ENCODE data around the gene VPS29. TPM values are rescaled to one million over a fixed set of nuclear protein-coding genes. Genes with fewer than 3 reads are reported as not detected.
"Not testable (repeated sequence)": the region's sequence is repeated elsewhere in the genome, so short reads cannot be mapped to it uniquely, and the experiment has no call there.

The VPS29 gene
- total RNA-seq = 100 to 1,000 TPM; 100 to 106 TPM

DNA sequence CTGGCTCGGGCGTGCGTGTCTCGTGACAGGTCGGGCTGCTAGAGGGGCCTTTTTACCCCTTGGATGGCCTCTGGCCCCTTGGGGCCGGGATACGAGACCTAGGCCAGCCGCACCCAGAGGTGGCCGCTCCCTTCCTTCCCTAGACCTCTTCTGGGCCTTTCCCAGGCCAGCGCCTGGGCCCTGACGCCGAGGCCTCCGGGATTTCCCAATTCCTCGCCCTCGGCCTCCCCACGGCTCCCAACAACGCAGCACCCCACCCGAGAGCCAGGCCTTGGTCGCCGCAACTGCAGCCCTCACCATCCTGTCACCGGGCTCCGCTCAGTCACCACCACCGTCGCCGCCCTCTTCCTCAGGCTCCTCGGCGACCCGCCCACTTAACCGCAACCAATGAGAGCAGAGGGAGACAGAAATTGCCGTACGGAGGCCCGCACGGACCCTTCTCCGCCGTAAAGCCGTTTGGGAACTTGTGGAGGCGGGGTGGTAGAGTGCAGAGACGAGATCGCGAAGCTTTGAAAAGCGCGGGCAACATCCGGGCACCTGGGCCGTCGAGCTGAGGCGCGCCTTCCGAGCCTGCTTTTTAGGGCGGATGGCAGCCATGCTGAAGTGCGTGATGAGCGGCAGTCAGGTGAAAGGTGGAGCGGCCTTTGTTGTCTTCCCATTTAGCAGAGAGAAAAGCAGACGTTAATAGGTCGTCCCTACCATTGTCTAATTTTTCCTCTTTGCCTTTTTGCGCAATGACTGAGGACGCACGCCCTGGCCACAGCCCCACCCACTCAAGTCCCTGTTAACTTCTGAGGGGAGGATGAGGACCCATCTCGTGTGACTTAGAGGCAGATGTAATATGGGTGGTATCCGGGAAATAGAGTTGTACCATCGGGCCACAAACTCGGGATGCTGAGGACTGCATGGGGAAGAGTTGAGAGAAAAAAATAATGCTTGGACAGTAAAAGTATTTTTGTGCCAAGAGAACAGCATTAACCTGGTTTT is at the start of gene VPS29, which contains the start of gene RAD9B:
Gene VPS29 (minus strand): TSS at position 360 of the 987 bp plus-strand sequence. CDS start 60 bp downstream, at position 300.
Gene RAD9B (plus strand): TSS at position 580 of the 987 bp plus-strand sequence. CDS start 7 bp downstream, at position 587.
- ChIA-PET CTCF (interaction anchor here (0.6 to 5.3 kb wide), 7 partner anchors 11 to 386 kb away, joined by 3 to 40 read pairs (median 3); partner anchors contain the start of genes ARPC3, FAM216A and GPN3), POLR2A (interaction anchor here (0.5 to 3.1 kb wide), 8 partner anchors 21 to 112 kb away, joined by 3 to 33 read pairs (median 4); partner anchors contain the start of genes ARPC3, FAM216A, GPN3 and TCTN1)
- DNase-seq = peak; percentile 100
- H3K27ac Mint-ChIP-seq = peak within 1 kb of the TSS; percentile 97
- H3K36me3 Mint-ChIP-seq = peaks cover 18% of the 10 kb centered on the region
- no peaks in the 10 kb centered on the region for H3K27me3 Mint-ChIP-seq
- intact Hi-C loops (cut with micrococcal nuclease) = loop anchor here (1.0 to 10.0 kb wide), 8 partner anchors 19 to 323 kb away; partner anchors contain the start of genes ANAPC7, ARPC3, FAM216A and GPN3
- H3K9me3 Mint-ChIP-seq = no peaks in the 10 kb centered on the region
- H3K4me1 Mint-ChIP-seq (ENCODE audit: low read depth) = peaks cover 30% of the 10 kb centered on the region
- H3K4me3 Mint-ChIP-seq = peak within 1 kb of the TSS; percentile 99

DNA sequence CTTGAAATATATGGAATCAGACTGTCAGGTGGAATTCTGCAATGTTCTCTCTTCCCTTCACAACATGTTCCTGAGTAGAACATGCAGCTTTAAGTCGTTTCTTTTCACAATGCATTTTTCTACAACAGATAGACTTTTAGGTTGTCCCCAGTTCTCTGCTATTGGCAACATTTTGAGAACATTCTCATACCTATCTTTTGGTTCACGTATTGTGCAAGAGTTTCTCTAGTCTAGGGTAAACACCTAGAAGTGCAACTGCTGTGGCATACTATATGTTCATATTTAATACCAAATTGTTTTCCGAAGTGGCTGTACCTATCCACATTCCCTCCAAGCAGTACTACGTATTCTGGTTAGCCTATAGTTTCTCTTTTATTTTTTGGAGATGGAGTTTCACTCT is 49.1 kb upstream of the VPS29 start:
- H3K4me1 Mint-ChIP-seq (ENCODE audit: low read depth) = peaks cover 43% of the 10 kb centered on the region
- CTCF ChIA-PET = interaction anchor here (1.2 to 12.6 kb wide), 8 partner anchors 7 to 103 kb away, joined by 4 to 176 read pairs (median 4); no protein-coding TSS in a partner anchor
- intact Hi-C loops (cut with micrococcal nuclease) = no loop called here

DNA sequence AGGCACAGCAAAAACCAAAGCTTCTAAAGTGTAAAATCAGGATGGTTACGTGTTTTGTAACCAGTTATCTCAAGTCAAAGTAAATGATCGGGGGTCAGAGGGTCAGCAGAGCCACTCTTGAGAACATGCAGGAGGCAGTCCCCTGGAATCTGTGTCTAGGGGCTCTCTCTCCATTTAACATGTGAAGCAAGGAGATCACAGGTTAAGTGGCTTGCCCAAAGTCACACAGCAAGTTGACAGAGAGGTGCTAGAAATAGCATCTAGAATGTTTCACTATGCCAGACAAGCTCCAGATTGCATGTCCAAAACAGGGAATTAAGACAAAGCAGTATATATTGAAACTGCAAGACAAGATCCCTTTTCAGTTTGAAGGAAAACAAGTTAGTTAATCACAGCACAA is 47.8 kb upstream of the VPS29 start:
- H3K4me3 Mint-ChIP-seq = no peak overlapping the region
- ChIA-PET CTCF (interaction anchor here (0.7 to 12.6 kb wide), 3 partner anchors 35 to 51 kb away, joined by 3 to 176 read pairs (median 3); no protein-coding TSS in a partner anchor), POLR2A (no interaction called here)
- H3K27ac Mint-ChIP-seq = no peak overlapping the region
- intact Hi-C loops (cut with micrococcal nuclease) = no loop called here
- H3K36me3 Mint-ChIP-seq = peaks cover 32% of the 10 kb centered on the region
- no peaks in the 10 kb centered on the region for H3K9me3 Mint-ChIP-seq
- no peaks in the 10 kb centered on the region for H3K27me3 Mint-ChIP-seq
- peaks cover 40% of the 10 kb centered on the region for H3K4me1 Mint-ChIP-seq (ENCODE audit: low read depth)
- DNase-seq = no peak

More for the DNA sequence above, 49.1 kb upstream of the VPS29 start:
- no peaks in the 10 kb centered on the region for H3K9me3 Mint-ChIP-seq
- DNase-seq = no peak
- H3K36me3 Mint-ChIP-seq = peaks cover 23% of the 10 kb centered on the region
- no peak overlapping the region for H3K27ac Mint-ChIP-seq
- H3K4me3 Mint-ChIP-seq = no peak overlapping the region
- no peaks in the 10 kb centered on the region for H3K27me3 Mint-ChIP-seq
- POLR2A ChIA-PET = no interaction called here

DNA sequence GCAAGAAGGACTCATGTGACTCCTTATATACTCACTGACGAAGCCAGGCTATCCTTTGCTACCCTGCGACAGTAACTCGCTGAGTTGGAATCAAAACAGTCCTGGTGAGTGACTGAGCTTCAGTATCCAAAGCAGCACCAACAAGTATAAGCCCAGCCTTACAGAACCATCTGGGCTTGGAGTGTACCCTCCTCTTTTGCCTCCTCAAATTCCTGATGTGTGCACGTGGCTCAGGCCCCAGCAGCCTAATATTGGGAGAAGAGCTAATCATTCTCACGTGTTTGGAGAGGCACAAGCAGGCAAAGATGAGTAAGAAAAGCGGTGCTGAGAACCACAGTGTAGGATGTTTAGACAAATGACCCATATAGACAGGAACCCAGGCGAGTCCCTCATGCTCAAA is 46.8 kb upstream of the VPS29 start:
- CTCF ChIA-PET = interaction anchor here (0.6 to 12.6 kb wide), 7 partner anchors 29 to 117 kb away, joined by 3 to 176 read pairs (median 4); partner anchors contain the start of genes ARPC3 and FAM216A
- intact Hi-C loops (cut with micrococcal nuclease) = no loop called here
- Mint-ChIP-seq H3K9me3 (no peaks in the 10 kb centered on the region), H3K27ac (no peak overlapping the region), H3K27me3 (no peaks in the 10 kb centered on the region), H3K4me3 (no peak overlapping the region), H3K36me3 (peaks cover 35% of the 10 kb centered on the region), H3K4me1 (ENCODE audit: low read depth) (peaks cover 39% of the 10 kb centered on the region)
- DNase-seq = no peak
- POLR2A ChIA-PET = interaction anchor here (0.5 kb wide), 1 partner anchor 22 kb away, joined by 3 read pairs; no protein-coding TSS in a partner anchor

DNA sequence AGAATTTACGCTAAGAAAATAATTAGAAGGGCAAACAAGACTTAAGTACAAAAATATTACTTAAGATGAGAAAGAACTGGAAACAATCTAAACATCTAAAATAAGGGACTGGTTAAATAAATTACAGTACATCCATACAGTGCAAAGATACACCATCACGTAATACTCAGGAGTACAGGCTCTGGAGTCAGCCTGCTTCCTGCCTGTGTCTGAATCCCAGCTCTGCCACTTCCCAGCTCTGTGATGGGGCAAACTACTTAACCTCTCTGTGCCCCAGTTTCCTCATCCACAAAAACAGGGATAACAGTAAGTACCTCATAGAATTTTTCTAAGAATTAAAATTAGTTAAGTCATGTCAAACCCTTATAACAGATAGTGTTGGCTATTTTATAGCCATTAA is 45.2 kb upstream of the VPS29 start:
- Mint-ChIP-seq H3K4me1 (ENCODE audit: low read depth) (peaks cover 51% of the 10 kb centered on the region), H3K9me3 (no peaks in the 10 kb centered on the region)
- CTCF ChIA-PET = interaction anchor here (1.6 kb wide), 1 partner anchor 54 kb away, joined by 6 read pairs; no protein-coding TSS in a partner anchor

DNA sequence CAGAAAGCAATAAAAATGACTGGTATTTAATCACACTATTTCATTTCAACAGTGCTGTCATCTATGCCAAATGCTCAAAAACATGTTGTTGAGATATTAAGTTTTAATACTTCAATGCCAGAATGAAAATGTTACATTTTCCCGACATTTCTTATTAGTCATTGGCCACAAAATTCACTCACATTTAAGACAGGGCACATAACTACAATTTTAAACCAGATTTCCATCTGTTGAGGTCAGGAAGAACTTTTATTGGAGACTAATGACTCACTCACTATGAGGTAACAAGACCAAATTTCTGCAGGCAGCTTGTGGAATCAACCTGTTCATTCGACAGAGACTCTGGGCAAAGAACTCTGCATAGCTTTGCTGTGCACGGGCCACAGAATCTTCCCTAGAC is 44.4 kb upstream of the VPS29 start:
- CTCF ChIA-PET = interaction anchor here (1.6 kb wide), 1 partner anchor 55 kb away, joined by 6 read pairs; no protein-coding TSS in a partner anchor
- Mint-ChIP-seq H3K27ac (no peak overlapping the region), H3K9me3 (no peaks in the 10 kb centered on the region)

More for the DNA sequence above, 45.2 kb upstream of the VPS29 start:
- H3K27ac Mint-ChIP-seq = no peak overlapping the region
- POLR2A ChIA-PET = no interaction called here
- no peak overlapping the region for H3K4me3 Mint-ChIP-seq
- H3K36me3 Mint-ChIP-seq = peaks cover 42% of the 10 kb centered on the region
- H3K27me3 Mint-ChIP-seq = no peaks in the 10 kb centered on the region
- DNase-seq = no peak
- intact Hi-C loops (cut with micrococcal nuclease) = no loop called here

DNA sequence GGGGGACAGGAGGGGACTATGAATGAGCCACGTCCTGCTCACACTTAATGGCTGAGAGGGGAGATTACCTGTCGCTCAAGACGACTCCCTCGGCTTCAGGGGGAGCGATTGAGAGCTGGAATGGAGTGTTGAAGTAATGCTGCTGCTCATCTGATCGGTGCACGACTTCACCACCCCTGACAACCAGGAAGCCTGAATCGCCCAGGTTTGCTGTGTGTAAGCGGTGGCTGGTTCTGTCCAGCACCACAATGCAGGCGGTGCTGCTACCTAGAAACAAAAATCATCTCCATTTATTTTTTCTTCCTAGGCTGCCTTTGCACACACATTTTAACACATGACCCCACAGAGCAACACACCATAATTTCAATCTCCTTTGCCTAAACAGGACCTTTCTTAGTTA is 43.9 kb upstream of the VPS29 start:
- H3K4me1 Mint-ChIP-seq (ENCODE audit: low read depth) = peaks cover 49% of the 10 kb centered on the region

More for the DNA sequence above, 44.4 kb upstream of the VPS29 start:
- DNase-seq = no peak
- peaks cover 49% of the 10 kb centered on the region for H3K4me1 Mint-ChIP-seq (ENCODE audit: low read depth)
- no peaks in the 10 kb centered on the region for H3K27me3 Mint-ChIP-seq
- intact Hi-C loops (cut with micrococcal nuclease) = no loop called here
- H3K4me3 Mint-ChIP-seq = no peak overlapping the region
- POLR2A ChIA-PET = no interaction called here
- peaks cover 39% of the 10 kb centered on the region for H3K36me3 Mint-ChIP-seq

DNA sequence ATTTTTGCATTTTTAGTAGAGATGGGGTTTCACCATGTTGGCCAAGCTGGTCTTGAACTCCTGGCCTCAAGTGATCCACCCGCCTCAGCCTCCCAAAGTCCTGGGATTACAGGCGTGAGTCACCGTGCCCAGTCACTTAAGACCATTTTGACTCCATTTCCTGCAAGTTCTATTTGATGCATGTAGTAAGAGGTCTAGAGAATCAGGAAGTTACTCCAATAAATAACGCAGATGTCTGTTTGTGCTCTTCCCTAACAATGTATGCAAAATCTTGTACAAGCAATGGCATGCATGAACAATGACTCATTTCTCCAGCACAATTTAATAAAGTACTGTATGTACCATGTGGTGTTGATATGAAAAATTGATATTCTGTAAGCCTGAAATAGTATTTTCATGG is 43.3 kb upstream of the VPS29 start:
- H3K36me3 Mint-ChIP-seq = peaks cover 35% of the 10 kb centered on the region
- H3K27ac Mint-ChIP-seq = not testable (repeated sequence)

More for the DNA sequence above, 43.9 kb upstream of the VPS29 start:
- no peaks in the 10 kb centered on the region for H3K27me3 Mint-ChIP-seq
- H3K9me3 Mint-ChIP-seq = no peaks in the 10 kb centered on the region
- ChIA-PET CTCF (interaction anchor here (1.6 kb wide), 1 partner anchor 55 kb away, joined by 6 read pairs; no protein-coding TSS in a partner anchor), POLR2A (no interaction called here)
- intact Hi-C loops (cut with micrococcal nuclease) = no loop called here
- no peak for DNase-seq
- no peak overlapping the region for H3K27ac Mint-ChIP-seq
- no peak overlapping the region for H3K4me3 Mint-ChIP-seq
- H3K36me3 Mint-ChIP-seq = peaks cover 35% of the 10 kb centered on the region

DNA sequence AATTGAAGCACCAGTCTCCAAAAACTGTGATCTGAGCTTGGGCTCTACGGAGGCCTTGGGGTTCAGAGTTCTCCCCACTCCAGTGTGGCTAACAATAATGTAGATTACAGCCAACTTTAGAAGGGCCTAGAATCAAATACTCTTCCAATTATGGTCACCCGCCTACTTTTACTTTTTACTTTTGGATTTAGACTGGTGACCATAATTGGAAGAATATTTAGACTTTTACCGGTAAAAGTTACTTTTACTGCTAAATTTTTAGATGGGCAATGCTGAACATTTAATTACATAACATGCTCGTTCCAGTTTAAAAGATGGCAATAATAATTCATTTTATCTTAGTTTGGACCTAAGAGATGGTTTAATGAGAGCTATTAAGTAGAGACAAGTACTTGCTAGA is 42.1 kb upstream of the VPS29 start:
- DNase-seq = no peak
- ChIA-PET POLR2A (interaction anchor here (1.2 kb wide), 1 partner anchor 16 kb away, joined by 3 read pairs; no protein-coding TSS in a partner anchor), CTCF (interaction anchor here (0.5 to 2.0 kb wide), 6 partner anchors 8 to 94 kb away, joined by 3 to 9 read pairs (median 4); partner anchors contain the start of gene ARPC3)
- intact Hi-C loops (cut with micrococcal nuclease) = no loop called here
- Mint-ChIP-seq H3K27ac (no peak overlapping the region), H3K36me3 (peaks cover 37% of the 10 kb centered on the region), H3K4me3 (no peak overlapping the region), H3K9me3 (no peaks in the 10 kb centered on the region), H3K27me3 (no peaks in the 10 kb centered on the region), H3K4me1 (ENCODE audit: low read depth) (peaks cover 56% of the 10 kb centered on the region)

More for the DNA sequence above, 43.3 kb upstream of the VPS29 start:
- POLR2A ChIA-PET; H3K4me3 Mint-ChIP-seq; intact Hi-C loops (cut with micrococcal nuclease); CTCF ChIA-PET; H3K27me3 Mint-ChIP-seq; H3K9me3 Mint-ChIP-seq; DNase-seq: not testable (repeated sequence)
- peaks cover 53% of the 10 kb centered on the region for H3K4me1 Mint-ChIP-seq (ENCODE audit: low read depth)

DNA sequence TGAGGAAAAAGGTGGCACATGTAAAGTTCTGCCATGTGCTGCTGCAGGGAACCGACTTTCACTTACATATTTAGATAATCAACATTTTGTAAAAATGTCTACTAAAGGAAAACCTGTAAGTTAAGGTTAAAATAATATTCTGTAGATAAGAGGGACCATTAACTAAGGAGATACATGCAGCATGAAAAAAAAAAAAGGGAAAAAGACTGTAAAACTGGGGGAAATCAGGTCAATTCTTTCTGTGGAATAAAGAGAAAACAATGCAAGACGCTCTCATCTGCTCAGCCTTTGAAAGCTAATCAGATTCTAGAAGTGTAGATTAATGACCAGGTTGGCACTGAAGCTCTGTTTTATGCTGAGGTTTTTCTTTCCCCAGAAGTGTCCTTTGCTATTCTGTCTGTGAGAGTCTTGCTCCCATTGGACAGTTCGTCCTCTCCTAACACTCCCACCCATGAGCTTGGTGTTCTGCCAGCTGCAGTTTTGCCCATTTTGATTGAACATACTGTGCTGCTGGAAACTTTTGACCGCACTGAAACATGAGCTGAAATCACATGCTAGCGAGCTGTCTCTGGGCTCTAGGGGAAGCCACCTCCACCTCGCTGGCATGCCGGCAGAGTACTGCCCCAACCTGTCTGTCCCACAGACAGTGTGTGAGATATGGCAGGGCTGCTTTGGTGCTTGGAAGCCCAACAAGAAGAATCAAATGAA is 41.5 kb upstream of the VPS29 start:
- H3K36me3 Mint-ChIP-seq = peaks cover 42% of the 10 kb centered on the region
- no peak overlapping the region for H3K27ac Mint-ChIP-seq
- POLR2A ChIA-PET = interaction anchor here (1.2 kb wide), 1 partner anchor 16 kb away, joined by 3 read pairs; no protein-coding TSS in a partner anchor
- CTCF ChIA-PET = interaction anchor here (0.7 to 2.0 kb wide), 6 partner anchors 8 to 93 kb away, joined by 3 to 9 read pairs (median 4); partner anchors contain the start of gene ARPC3
- no peak for DNase-seq
- H3K9me3 Mint-ChIP-seq = no peaks in the 10 kb centered on the region
- H3K27me3 Mint-ChIP-seq = no peaks in the 10 kb centered on the region
- no peak overlapping the region for H3K4me3 Mint-ChIP-seq
- peaks cover 55% of the 10 kb centered on the region for H3K4me1 Mint-ChIP-seq (ENCODE audit: low read depth)
- intact Hi-C loops (cut with micrococcal nuclease) = no loop called here

DNA sequence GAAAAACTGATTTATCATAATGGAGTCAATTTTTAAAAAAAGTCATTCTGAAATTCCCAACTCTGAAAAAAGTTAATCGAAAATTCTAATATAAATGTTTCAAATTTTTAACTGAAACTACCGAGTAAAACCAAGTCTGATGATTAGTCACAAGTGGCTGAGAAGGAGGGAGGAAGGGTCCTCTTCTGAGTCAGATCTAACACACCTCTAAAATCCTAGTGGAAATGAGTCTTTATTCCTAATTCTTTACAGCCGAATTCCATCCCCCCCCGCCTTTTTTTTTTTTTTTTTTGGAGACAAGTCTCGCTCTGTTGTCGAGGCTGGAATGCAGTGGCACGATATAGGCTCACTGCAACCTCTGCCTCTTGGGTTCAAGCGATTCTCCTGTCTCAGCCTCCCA is 38.1 kb upstream of the VPS29 start:
- H3K36me3 Mint-ChIP-seq = peaks cover 49% of the 10 kb centered on the region
- no peak overlapping the region for H3K27ac Mint-ChIP-seq
- no peaks in the 10 kb centered on the region for H3K27me3 Mint-ChIP-seq
- H3K4me3 Mint-ChIP-seq = no peak overlapping the region
- POLR2A ChIA-PET = no interaction called here
- H3K9me3 Mint-ChIP-seq = no peaks in the 10 kb centered on the region
- CTCF ChIA-PET = interaction anchor here (1.0 to 2.0 kb wide), 4 partner anchors 12 to 62 kb away, joined by 4 to 10 read pairs (median 6); no protein-coding TSS in a partner anchor
- intact Hi-C loops (cut with micrococcal nuclease) = no loop called here
- DNase-seq = no peak
- peaks cover 38% of the 10 kb centered on the region for H3K4me1 Mint-ChIP-seq (ENCODE audit: low read depth)
